ENCODE data around the gene STYX.
"Not testable (repeated sequence)": the region's sequence is repeated elsewhere in the genome, so short reads cannot be mapped to it uniquely, and the experiment has no call there.

The STYX gene

DNA sequence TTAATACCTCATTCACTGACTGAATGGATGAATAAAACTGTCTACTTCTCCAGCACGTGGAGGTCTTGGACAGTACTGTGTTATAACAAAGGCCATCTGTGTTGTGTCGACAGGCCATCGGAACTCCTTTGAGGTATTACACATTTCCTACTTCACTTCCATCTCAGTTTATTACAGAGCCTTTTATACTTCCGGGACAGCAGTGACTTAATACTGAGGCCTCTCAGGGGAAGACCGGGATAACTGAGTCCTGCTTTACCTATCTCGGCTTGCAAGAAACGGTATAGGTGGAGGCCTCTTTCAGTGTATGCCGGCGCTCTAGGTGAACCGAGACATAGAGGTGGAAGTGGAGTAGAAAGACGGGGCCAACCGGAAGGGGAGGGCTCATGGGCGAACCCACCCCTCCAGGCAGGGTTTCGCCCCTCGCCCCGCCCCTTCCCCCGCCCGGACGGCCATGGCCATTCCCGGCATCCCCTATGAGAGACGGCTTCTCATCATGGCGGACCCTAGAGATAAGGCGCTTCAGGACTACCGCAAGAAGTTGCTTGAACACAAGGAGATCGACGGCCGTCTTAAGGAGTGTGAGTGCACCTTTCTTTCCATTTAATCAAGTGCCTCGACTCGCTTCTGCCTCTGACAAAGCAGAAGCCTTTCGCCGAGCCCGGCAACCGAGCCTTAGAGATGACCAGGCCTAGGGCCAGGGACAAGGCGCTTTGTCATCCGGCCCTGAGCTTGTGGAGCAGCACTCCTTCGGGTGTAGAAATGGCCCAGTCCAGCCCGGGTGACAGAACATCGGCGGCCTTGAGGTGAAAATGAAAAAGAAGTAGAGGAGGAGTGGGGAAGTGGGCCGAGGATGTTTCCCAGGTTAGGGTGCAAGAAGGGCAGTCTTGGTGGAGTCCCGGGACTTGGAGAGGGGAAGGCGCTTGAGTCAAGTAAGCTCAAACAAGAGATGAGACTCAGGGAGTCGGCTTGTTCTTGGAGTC is 23.0 kb upstream of the STYX start, which contains the start of gene PSMC6:
TSS of gene PSMC6 (plus strand) at position 477 of the 983 bp plus-strand sequence. CDS start at position 497, 20 bp downstream.
- Mint-ChIP-seq H3K9me3 (no peaks in the 10 kb centered on the region), H3K27ac (peak within 1 kb of the TSS; percentile 98), H3K4me3 (peak within 1 kb of the TSS; percentile 99), H3K4me1 (peaks cover 23% of the 10 kb centered on the region), H3K36me3 (peaks cover 55% of the 10 kb centered on the region)
- ATAC-seq: peak; percentile 97
- peak; percentile 74 to 88 for DNase-seq (ENCODE audit: low spot score in 2 of 2)

DNA sequence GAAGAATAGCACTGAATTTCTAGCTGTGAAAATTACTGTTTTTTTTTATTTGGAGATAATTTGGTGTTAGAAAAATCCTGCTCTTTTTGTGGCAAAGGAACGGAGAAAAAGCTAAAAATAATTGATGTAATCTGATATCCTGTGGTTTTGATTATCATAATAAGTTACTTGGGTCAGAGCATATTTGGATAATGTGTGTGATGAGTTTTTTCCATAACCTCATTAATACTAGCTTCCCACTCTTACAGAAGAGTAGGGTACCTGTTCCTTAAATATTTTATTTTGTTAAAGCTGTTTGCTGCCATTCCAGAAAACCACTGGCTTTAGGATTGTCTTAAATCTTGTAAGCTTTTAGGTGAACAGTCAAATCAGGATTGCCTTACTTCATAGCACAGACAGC is 18.3 kb upstream of the STYX start:
- Mint-ChIP-seq H3K27ac (no peak overlapping the region), H3K36me3 (peaks cover 97% of the 10 kb centered on the region), H3K4me1 (peaks cover 16% of the 10 kb centered on the region), H3K9me3 (no peaks in the 10 kb centered on the region), H3K4me3 (no peak overlapping the region)
- DNase-seq (ENCODE audit: low spot score in 2 of 2) (no peak), ATAC-seq (no peak)

DNA sequence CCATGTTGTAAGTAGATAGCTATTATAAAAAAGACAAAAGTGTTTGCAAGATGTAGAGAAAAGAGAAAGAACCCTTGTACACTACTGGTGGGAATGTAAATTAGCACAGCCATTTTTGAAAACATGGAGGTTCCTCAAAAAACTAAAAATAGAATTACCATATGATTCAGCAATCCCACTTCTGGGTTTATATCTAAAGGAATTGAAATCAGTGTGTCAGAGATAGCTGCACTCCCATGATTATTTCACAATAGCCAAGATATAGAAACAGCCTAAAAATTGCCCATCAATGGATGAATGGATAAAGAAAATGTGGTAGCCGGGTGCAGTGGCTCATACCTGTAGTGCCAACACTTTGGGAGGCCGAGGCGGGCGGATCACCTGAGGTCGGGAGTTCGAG is 13.8 kb upstream of the STYX start:
- no peaks in the 10 kb centered on the region for H3K9me3 Mint-ChIP-seq
- H3K4me3 Mint-ChIP-seq: no peak overlapping the region
- DNase-seq (ENCODE audit: low spot score in 2 of 2): no peak
- no peak for ATAC-seq
- no peak overlapping the region for H3K27ac Mint-ChIP-seq
- peaks cover 100% of the 10 kb centered on the region for H3K36me3 Mint-ChIP-seq
- H3K4me1 Mint-ChIP-seq: no peaks in the 10 kb centered on the region

DNA sequence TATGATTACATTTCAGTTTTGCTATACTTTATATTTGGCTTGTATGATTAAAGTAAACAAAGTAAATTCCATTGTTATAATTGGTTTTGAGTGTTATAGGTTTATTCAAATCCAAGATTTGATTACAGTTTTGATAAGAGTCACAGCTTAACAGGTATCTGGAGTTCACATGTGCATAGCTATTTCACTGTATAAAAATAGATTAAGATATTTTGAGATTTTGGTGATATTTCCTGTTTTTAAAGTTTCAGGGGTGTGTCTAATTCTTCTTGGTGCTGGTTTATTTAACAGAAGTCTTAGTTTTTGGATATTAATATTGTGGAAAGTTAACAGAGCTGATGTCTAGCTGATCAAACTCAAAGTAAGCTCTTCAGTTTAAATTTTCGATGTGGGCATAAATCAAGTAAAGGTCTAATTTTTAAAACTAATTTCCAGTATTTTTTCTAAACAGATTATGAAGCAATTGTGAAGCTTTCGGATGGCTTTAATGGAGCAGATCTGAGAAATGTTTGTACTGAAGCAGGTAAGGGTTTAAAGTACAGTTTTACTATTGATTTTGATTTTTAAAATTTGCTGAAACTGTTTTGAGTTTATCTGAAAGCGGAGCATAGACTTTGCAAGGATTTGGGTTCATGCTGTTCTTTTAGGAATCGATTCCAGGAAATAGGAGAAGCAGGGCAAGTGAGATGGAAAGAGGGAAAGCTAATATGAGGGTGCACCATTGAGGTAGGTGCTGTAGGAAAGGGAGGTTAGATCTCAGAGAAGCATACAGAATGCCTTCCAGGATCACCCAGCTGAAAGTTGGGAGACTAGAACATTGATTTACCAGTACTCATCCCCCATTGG is 6.2 kb upstream of the STYX start:
- Mint-ChIP-seq H3K4me3 (no peak overlapping the region), H3K9me3 (no peaks in the 10 kb centered on the region), H3K27ac (peak overlapping the region; percentile 21), H3K4me1 (peaks cover 21% of the 10 kb centered on the region), H3K36me3 (peaks cover 98% of the 10 kb centered on the region)
- ATAC-seq (no peak), DNase-seq (ENCODE audit: low spot score in 2 of 2) (no peak)

GRCh38 chr14:52724360-52724644 is 5.7 kb upstream of the STYX start:
- ATAC-seq (no peak), DNase-seq (ENCODE audit: low spot score in 2 of 2) (no peak)
- H3K4me1 Mint-ChIP-seq: peaks cover 21% of the 10 kb centered on the region
- H3K27ac Mint-ChIP-seq: no peak overlapping the region
- H3K9me3 Mint-ChIP-seq: no peaks in the 10 kb centered on the region
- peaks cover 92% of the 10 kb centered on the region for H3K36me3 Mint-ChIP-seq
- H3K4me3 Mint-ChIP-seq: no peak overlapping the region

DNA sequence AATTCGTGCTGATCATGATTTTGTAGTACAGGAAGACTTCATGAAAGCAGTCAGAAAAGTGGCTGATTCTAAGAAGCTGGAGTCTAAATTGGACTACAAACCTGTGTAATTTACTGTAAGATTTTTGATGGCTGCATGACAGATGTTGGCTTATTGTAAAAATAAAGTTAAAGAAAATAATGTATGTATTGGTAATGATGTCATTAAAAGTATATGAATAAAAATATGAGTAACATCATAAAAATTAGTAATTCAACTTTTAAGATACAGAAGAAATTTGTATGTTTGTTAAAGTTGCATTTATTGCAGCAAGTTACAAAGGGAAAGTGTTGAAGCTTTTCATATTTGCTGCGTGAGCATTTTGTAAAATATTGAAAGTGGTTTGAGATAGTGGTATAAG is 2.5 kb upstream of the STYX start:
- H3K36me3 Mint-ChIP-seq: peaks cover 66% of the 10 kb centered on the region
- not testable (repeated sequence) for DNase-seq (ENCODE audit: low spot score in 2 of 2); H3K9me3 Mint-ChIP-seq; H3K4me3 Mint-ChIP-seq; ATAC-seq; H3K27ac Mint-ChIP-seq
- peaks cover 18% of the 10 kb centered on the region for H3K4me1 Mint-ChIP-seq

- not testable (repeated sequence) for H3K27ac Mint-ChIP-seq; ATAC-seq; H3K9me3 Mint-ChIP-seq; DNase-seq (ENCODE audit: low spot score in 2 of 2)
- H3K36me3 Mint-ChIP-seq: peaks cover 65% of the 10 kb centered on the region
- peak overlapping the region; percentile 91 for H3K4me3 Mint-ChIP-seq
- peaks cover 19% of the 10 kb centered on the region for H3K4me1 Mint-ChIP-seq
Measured at GRCh38 chr14:52729035-52729434, 931 bp upstream of the STYX start.

DNA sequence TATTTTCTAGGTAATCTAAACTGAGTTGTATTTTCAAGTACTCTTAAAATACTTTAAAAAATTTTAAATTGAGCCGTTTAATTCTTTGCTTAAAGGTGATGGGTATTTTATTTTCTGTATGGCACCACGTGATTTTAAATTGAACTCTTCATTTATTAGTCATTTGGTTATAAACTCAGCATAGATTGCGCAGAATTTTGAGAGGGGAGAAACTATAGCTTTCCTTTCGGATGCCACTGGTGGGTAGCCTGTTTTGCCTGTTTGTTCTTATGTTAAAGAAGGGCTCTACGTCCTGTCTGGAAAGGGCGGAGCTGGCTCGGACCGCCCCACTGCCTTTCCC is 411 bp upstream of the STYX start:
- ATAC-seq (no peak), DNase-seq (ENCODE audit: low spot score in 2 of 2) (no peak)
- peak overlapping the region; percentile 93 for H3K27ac Mint-ChIP-seq
- peaks cover 23% of the 10 kb centered on the region for H3K4me1 Mint-ChIP-seq
- peak overlapping the region; percentile 91 for H3K4me3 Mint-ChIP-seq
- H3K9me3 Mint-ChIP-seq: no peaks in the 10 kb centered on the region
- H3K36me3 Mint-ChIP-seq: peaks cover 65% of the 10 kb centered on the region

GRCh38 chr14:52730709-52731111 is 744 bp downstream of the STYX start:
- H3K9me3 Mint-ChIP-seq: no peaks in the 10 kb centered on the region
- H3K4me3 Mint-ChIP-seq: peak overlapping the region; percentile 91
- peak overlapping the region; percentile 93 for H3K27ac Mint-ChIP-seq
- peaks cover 54% of the 10 kb centered on the region for H3K36me3 Mint-ChIP-seq
- no peak for ATAC-seq
- DNase-seq (ENCODE audit: low spot score in 2 of 2): no peak
- peaks cover 30% of the 10 kb centered on the region for H3K4me1 Mint-ChIP-seq

DNA sequence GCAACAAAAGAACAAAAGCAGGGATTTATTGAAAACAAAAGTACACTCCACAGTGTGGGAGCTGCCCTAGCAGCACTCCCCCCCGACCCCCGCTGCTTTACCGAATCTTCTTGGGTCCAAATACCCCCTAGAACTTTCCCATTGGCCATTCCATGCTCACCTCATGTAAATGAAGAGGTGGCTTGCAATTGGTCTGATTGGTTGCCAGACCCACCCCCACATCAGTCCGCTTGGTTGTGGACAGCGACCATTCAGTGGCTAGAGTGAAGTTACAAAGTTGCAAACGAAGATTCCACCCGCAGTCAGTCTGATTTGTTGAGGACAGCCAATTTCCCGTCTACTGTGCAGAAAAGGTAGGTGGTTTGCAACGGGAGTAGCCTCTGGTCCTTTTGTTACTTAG is 3.9 kb downstream of the STYX start:
- Mint-ChIP-seq H3K9me3 (no peaks in the 10 kb centered on the region), H3K4me3 (no peak overlapping the region), H3K36me3 (peaks cover 34% of the 10 kb centered on the region), H3K4me1 (peaks cover 53% of the 10 kb centered on the region), H3K27ac (peak overlapping the region; percentile 3)
- no peak for ATAC-seq
- no peak for DNase-seq (ENCODE audit: low spot score in 2 of 2)

DNA sequence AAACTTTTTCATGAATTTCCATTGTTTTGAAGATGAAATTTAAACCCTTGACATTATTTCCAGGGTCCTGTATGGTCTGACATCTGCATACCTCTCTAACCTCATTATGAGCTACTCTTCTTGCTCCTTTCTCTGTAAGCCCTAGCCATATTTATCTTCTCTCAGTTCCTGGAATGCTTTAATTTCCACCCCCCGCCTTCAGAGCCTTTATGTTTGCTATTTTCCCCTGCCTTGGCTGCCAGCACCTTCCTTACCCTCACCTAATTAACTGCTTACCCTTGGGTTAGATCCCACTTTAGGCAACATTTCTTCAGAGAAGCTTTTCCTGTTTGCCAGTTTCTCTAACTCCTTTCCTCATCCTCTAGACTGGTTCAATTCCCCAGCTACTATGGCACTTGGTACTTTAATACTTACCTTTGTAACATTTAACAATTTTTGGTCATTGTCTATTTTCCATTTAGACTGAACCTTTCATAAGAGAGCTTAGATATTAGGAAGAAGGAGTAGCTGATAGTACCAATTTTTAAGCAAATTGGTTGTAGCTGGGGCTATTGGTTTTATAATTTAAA is 6.0 kb downstream of the STYX start:
- no peak for ATAC-seq

GRCh38 chr14:52738409-52738808 is 8.4 kb downstream of the STYX start:
- Mint-ChIP-seq H3K4me3 (no peak overlapping the region), H3K36me3 (peaks cover 19% of the 10 kb centered on the region), H3K27ac (no peak overlapping the region), H3K4me1 (peaks cover 60% of the 10 kb centered on the region), H3K9me3 (no peaks in the 10 kb centered on the region)
- ATAC-seq: no peak
- no peak for DNase-seq (ENCODE audit: low spot score in 2 of 2)

More for the DNA sequence above, 6.0 kb downstream of the STYX start:
- H3K4me3 Mint-ChIP-seq: no peak overlapping the region
- no peaks in the 10 kb centered on the region for H3K9me3 Mint-ChIP-seq
- H3K4me1 Mint-ChIP-seq: peaks cover 53% of the 10 kb centered on the region
- peaks cover 34% of the 10 kb centered on the region for H3K36me3 Mint-ChIP-seq
- no peak for DNase-seq (ENCODE audit: low spot score in 2 of 2)
- H3K27ac Mint-ChIP-seq: peak overlapping the region; percentile 41

GRCh38 chr14:52740751-52741150 is 10.8 kb downstream of the STYX start:
- no peaks in the 10 kb centered on the region for H3K9me3 Mint-ChIP-seq
- no peak overlapping the region for H3K27ac Mint-ChIP-seq
- H3K4me1 Mint-ChIP-seq: peaks cover 49% of the 10 kb centered on the region
- DNase-seq (ENCODE audit: low spot score in 2 of 2) (no peak), ATAC-seq (no peak)
- peaks cover 16% of the 10 kb centered on the region for H3K36me3 Mint-ChIP-seq
- H3K4me3 Mint-ChIP-seq: no peak overlapping the region

DNA sequence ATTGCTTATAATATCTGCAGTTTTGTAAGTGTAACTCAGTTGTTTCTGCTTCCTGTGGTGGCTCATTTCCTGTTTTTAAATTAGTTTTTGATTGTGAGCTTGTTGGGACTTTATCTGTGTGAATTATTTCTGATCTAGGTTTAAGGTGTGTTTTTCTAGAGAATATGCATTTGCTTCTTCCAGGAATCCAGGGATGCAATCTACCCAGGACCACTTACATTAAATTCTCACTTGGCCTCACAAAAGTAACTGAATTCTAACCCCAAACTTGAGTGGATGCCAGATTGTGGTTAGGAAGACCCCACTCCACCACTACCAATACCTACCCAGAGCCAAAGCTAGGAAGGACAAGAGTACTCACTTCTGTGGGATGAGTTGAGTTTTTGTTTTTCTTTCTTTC is 11.9 kb downstream of the STYX start:
- DNase-seq (ENCODE audit: low spot score in 2 of 2) (peak in 1 of 2 donors; percentile 47), ATAC-seq (peak; percentile 13)
- peak overlapping the region; percentile 95 for H3K27ac Mint-ChIP-seq
- H3K4me3 Mint-ChIP-seq: peak overlapping the region; percentile 65
- peaks cover 24% of the 10 kb centered on the region for H3K36me3 Mint-ChIP-seq
- peaks cover 39% of the 10 kb centered on the region for H3K4me1 Mint-ChIP-seq
- H3K9me3 Mint-ChIP-seq: no peaks in the 10 kb centered on the region

DNA sequence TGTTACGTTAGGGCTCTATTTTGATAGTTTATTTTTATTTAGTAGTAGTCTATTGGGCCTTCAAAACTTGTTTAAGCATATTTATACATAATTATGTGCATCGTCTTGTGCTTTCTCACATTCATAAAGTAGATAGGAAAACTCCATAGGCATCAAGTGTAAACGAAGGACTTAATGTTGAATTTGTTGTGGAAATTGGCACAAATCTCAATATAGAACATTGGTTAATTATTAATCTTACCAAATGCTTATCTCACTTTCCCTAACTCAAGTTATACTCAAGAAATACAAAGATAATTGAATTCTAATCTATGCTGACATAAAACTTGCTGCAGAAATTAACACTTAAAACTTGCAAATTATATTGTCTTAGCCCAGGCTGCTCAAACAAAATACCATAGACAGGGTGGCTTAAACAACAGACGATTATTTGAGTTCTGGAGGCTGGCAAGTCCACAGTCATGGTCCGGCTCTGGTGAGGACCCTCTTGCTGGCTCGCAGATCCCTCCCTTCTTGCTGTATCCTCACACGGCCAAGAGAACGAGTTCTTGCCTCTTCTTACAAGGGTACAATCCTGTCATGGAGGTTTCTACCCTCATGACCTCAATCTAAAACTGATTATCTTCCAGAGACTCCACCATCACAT is 18.8 kb downstream of the STYX start:
- Mint-ChIP-seq H3K4me1 (peaks cover 7% of the 10 kb centered on the region), H3K36me3 (peaks cover 82% of the 10 kb centered on the region), H3K9me3 (no peaks in the 10 kb centered on the region), H3K27ac (no peak overlapping the region), H3K4me3 (no peak overlapping the region)
- DNase-seq (ENCODE audit: low spot score in 2 of 2) (no peak), ATAC-seq (no peak)
